Stimulated activated CD8-positive, alpha-beta memory T cell treated with anti-CD3 and anti-CD28 coated beads, Interleukin-2, amount 100 ng/mL, for 1 hour (primary cell): ENCODE data around the gene TLE5.
A peak's percentile ranks its signal among the peaks of the same experiment; 100 is the strongest.

Experiments
- DNase-seq, 2 donors: peaks; one replicate each; pipeline ENCODE4 v3.0.0-alpha.2; 2020; ENCODE audit warnings: low read depth in 2 of 2

The TLE5 gene

GRCh38 chr19:3062165-3063105 is at the start of gene TLE5:
Gene TLE5, minus strand, starts transcription at chr19:3062495. Its CDS starts 295 bp downstream, at chr19:3062200.
- peak; percentile 47 to 58 for DNase-seq

DNA sequence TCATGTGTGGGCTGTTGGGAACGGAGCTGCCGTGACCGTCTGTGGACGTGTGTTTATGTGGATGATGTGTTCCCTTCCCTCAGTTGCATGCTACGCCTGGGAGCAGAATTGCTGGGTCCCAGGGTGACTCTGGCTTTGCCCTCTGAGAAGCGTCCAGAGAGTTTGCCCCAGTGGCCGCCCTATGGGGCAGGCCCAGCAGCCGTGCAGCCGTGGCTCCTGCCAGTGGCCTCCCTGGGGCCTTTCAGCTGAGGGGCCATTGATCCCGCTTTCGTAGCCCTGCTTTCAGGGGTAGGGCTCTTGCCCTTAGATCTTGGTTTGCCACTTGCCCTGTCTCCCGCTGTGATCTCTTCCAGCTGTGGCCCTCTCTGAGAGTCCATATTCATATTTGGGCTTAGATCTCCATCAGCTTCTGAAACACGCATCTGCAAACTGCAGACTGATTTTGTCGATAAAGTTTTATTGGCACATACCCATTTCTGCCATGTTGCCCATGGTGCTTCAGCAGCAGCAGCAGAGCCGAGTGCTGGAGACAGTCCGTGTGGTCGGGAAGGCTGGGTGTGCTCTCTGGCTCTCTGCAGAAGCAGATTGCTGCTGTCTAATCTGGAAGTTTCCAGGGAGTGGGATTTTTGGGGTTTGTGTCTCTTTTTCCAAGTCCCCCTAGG is 49.4 kb upstream of the TLE5 start:
- DNase-seq: no peak

DNA sequence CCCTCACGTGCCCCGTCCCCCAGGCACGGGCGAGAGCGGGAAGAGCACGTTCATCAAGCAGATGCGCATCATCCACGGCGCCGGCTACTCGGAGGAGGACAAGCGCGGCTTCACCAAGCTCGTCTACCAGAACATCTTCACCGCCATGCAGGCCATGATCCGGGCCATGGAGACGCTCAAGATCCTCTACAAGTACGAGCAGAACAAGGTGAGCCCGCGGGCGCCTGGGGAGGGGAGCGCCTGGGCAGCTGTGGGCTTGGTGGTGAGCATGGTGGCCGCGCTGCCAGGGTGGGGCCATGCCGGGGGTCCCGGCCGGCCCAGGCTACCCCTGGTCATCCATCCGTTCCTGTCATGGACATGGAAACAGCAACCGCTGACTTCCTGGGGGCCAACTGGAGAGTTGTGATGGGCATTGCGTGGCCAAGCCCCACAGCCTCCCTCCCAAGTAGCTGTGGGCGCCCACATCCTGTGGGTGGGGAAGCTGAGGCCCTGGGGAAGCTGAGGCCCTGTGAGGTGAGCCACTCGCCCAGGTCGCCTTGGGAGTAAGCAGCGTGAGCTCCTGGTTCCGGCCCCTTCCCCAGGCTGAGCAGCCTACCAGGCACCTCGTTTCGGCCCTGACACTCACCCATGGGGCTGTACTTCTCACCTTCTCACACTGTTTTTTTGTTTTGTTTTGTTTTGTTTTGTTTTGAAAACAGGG is 48.0 kb upstream of the TLE5 start:
- no peak for DNase-seq

- no peak for DNase-seq
These were observed 47.2 kb upstream of the TLE5 start for GRCh38 chr19:3109491-3109890.

GRCh38 chr19:3108775-3109174 is 46.5 kb upstream of the TLE5 start:
- peak; percentile 35 to 62 for DNase-seq

GRCh38 chr19:3107658-3108057 is 45.4 kb upstream of the TLE5 start:
- DNase-seq: no peak

DNA sequence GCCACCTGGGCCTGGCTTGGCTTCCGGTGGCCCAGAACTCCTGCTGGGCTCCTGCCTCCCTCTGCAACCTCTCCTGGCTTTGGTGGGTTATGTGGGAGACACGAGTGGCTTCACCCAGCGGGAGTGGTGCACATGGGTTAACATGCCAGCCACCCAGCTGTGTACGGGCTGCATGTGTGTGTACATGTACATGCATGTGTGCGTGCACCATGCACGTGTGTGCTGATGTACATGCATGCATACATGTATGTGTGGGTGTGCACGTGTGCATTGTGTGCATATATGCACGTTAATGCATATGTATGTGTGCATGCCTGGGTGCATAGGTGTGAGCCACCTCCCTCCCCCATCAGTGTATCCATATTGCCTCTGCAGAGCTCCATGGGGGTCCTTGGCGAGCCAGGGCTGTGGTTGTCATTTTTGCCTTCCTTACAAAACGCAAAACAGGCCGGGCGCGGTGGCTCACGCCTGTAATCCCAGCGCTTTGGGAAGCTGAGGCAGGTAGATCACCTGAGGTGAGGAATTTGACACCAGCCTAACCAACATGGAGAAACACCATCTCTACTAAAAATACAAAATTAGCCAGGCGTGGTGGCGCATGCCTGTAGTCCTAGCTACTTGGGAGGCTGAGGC is 44.3 kb upstream of the TLE5 start:
- no peak for DNase-seq

- no peak for DNase-seq
These were observed 43.6 kb upstream of the TLE5 start for GRCh38 chr19:3105641-3106508.

GRCh38 chr19:3104708-3104983 is 42.4 kb upstream of the TLE5 start:
- no peak for DNase-seq

DNA sequence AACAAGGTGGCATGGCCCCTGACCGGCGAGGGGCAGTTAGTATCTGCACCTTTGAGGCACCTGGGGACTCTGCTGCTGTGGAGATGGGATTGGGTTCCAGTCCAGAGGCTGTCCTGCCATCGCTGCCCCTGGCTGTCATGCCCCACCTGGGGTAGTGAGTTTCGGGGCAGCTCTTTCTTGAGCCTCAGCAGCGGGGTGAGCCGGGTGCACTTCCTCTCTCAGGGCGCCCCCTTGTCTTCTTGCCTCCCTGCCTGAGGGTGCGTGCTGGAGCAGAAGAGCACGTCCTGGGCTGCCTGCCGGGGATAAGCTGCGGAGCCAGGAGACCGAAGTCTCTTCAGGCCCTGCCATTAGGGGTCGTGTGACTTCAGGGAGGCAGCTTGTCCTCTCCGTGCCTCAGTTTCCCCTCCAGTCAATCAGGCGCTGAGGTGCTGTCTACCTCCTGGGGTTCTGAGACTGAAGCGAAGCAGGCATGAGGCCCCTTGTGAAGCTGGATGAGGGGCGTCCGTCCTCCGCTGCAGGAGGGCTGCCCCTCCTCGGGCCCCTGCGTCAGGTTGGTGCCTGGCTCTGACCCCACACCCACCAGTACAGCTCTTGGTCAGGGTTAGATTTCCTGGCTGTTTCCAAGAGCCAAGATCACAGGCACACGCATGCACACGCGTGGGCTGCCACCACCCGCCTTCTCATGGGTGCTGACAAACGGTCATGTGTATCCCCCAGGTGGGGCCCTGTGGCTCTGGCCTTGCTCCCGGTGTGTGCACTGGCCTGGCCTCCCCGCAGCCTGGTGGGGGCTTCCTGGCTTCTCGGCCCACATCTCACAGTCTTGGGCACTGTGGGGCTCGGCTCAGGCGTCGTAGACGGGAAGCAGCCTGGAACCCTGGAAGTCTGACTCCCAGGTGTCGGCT is 40.2 kb upstream of the TLE5 start:
- no peak for DNase-seq

- no peak for DNase-seq
These were observed 38.7 kb upstream of the TLE5 start for GRCh38 chr19:3100747-3101730.

GRCh38 chr19:3100331-3100730 is 38.0 kb upstream of the TLE5 start:
- DNase-seq: no peak

GRCh38 chr19:3099347-3100145 is 37.3 kb upstream of the TLE5 start:
- no peak for DNase-seq

GRCh38 chr19:3098515-3099346 is 36.4 kb upstream of the TLE5 start:
- DNase-seq: no peak

- no peak for DNase-seq
These were observed 35.8 kb upstream of the TLE5 start for GRCh38 chr19:3098141-3098514.

DNA sequence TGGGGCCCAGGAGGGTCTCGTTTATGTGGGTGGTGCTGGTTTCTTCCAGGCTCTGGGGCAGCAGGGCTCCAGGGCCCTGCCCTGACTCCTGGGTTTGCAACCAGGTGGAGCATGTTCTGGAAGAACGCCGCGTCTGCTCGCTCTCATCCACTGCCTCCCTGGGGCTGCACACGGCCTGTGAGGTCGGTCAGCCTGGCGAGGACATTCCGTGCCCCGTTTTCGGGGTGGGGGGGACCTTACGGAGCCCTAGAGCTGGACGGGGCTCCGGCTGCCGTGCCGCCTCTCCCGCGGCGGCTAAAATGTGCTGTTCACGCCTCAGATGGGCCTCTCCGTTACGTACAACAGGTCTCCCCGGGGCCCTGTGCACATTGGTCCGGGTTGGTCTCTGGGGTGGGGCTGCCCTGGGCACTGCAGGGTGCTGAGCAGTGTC is 35.2 kb upstream of the TLE5 start:
- DNase-seq: no peak

DNA sequence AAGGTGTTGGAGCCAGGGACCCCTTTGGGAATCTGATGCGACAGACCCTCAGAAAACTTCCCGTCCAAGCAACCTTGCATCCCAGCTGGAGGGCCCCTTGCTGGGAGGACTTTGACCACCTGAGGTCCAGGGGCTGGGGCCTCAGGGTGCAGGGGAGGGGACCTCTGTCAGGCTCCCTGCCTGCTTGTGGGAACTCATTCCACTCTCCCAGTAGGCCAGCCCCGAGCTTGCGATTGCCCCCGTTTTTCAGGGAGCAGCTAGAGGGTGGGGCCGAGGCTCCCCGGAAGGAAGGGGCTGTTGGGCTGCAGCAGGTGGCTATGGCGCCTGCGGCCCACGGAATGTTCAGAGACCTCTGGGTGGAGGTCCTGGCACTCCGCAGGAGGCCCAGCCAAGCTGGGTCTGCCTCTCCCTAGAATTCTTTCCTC is 34.6 kb upstream of the TLE5 start:
- DNase-seq: no peak
